ENCODE measurements around the gene KCNJ16.
"Not testable (repeated sequence)": the region's sequence is repeated elsewhere in the genome, so short reads cannot be mapped to it uniquely, and the experiment has no call there.

KCNJ16 gene

DNA sequence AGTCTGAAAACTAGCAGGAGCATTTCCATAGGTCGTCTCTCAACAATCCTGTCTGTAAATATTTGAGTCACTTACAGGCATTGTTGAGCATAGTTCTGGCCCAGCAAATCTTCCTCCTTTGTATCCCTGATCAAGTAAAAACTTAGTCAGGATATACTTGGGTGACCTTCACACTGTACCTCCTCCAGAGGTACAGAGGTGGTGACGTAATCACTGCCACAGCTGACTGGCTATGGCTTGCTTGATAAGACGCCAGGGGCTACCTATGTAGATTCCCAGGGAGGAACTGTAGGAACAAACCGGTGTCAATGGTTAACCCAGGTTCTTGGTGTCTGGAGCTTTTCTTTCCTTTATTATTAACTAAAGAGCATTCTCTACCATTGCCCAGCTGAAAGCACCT, at the start of gene KCNJ16:
Gene KCNJ16, plus strand, starts transcription at position 270 of the 400 bp plus-strand sequence. CDS start 56,863 bp downstream, outside the sequence.
- DNase-seq: no peak

DNA sequence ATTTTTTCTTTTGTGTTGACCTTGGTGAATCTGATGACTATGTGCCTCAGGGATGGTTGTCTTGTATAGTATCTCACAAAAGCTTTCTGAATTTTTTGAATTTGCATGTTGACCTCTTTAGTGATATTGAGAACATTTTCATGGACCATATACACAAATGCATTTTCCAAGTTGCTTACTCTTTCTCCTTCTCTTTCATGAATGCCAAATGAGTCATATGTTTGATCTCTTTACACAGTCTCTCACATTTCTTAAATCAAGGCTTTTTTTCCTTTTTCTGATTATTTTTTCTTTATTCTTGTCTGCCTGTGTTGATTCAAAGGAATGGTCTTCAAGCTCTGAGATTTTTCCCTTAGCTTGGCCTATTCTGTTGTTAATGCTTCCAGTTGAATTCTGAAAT, 46.6 kb upstream of the KCNJ16 start:
- DNase-seq: no peak

DNA sequence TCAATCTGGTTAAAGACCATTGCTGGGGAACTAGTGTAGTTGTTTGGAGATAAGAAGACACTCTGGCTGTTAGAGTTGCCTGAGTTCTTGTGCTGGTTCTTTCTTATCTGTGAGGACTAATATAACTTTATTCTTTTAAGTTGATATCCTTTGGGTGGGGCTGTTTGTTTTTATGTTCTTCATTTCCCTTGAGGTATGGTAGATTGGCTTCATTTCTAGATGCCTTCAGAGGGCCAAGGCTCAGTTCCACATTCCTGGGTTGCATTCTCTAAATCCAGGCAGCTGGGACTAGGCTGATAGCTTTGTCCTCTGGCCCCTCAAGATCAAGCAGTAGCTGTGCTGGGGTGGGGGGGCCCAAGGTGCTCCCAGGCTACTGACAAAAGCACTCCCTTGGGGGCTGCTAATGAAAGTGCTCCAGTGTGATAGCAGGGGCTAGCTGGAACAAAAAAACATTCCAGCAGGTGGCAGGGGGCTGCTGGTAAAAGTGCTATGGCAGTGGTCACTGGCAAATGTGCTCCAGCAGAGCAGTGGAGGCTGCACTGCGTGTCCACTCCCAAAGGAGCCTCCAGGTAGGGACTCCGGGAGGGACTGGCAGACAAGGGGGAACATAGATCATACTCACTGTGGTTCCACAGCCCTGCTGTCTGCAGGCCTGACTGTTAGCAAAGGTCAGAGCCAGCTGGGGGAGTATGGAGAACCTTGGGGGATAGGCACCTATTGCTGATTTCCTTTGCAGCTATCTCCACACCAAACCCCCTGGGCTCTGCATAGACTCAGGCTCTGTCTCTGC, 45.9 kb upstream of the KCNJ16 start:
- DNase-seq: no peak

DNA sequence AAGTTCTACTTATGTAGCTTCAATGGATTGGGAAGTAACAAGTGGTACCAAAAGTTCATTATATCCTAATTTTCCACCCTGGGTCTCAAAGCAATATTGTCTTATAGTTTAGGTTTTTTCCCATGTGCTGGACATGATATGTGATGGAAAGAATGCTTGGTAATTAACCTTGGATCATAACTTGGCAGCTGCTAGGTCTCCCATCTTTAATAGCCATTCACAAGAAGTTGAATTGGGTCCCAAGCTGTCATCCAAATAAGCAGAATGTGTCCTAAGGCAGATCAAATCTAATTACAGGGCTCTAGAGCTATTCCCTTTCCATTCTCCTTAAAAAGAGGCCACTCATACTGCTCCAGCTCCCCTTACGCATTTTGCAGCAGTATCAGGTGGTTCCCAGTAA, 44.7 kb upstream of the KCNJ16 start:
- DNase-seq: no peak

DNA sequence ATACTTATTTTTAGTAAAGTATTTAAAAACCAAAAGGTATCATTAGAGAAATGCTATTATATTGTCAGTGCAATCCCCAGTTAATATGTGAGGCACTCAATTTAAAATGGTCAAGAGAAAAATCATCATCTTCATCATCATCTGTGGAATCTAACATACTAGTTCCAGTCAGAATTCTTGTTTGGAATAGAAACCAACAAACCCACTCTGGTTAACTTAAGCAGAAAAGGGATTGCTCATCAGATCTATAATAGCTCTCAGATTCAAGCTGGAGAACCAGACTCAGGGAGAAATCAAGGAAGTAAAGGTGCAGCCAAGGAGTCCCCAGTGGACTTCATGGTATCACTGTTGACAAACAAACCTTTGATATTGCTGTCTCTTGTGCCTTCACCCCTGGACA, 43.7 kb upstream of the KCNJ16 start:
- DNase-seq: no peak

DNA sequence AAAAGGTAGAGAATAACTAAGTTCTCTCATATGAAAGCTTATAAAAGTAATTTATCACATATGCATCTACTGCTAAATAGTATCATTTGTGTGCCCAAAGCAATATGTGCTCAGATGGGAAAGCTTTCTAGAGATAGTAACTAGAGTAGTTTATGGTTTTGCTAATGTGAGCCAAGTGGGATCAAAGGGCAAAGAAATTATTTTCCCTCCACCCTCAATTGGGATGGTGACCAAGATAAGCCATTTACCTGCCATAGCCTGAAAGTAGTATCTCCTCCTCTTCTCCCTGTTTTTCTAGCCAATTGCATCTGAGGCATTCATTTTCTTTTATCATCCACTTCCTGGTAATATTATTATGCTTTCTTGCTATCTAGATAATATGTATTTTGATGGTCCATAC, 41.9 kb upstream of the KCNJ16 start:
- DNase-seq: no peak

DNA sequence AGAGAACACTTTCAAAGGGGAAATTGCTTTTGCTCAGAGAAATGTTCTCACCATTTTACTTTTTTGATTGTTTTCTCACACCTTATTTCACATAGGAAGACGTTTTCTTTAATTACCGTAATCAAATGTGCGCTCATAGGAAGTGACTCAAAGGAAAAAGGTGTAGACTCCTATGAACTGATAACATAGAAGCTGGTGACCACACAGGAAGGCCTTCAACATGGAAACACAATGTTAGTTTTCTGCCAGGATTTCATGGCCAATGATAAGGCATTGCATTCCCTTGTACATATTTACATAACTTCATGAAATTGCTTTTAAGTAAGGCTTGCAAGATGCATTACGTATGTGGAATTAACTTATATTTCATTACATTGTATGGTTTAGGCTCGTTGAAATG, 40.9 kb upstream of the KCNJ16 start:
- no peak for DNase-seq

DNA sequence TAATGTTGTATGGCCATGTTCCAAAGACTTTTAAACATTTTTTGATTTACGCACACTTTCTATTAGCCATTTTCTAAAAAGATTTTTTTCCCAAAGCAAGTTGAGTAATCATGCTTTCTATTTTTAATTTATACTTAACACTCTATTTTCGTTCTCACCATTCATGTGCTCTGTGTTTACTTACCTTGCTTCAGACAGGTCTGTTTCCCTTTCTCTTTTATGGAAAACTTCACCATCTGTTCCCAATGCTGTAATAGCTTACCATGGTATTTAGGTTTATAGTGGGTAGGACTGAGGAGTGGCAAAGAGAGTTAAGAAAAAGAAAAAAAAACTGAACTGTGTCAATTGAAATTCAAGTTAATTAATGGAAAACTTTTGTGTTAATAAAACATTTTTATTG, 37.5 kb upstream of the KCNJ16 start:
- DNase-seq: no peak

DNA sequence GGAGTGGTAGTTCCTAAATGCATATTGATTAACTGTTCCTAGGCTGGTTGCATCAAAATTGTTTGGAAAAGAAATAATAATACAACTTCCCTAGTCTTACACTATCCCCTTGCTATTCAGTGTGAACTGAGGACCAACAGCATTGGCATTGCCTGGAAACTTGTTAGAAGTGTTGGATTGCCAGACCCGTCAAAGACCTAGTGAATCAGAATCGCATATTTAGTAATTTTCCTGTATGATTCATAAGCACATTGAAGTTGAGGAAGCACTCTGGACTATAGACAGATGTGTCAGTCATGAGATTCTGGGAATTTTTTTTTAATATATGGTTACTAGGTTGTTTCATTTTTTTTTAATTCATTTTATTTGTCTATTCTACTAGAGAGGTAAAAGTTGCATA, 34.7 kb upstream of the KCNJ16 start:
- no peak for DNase-seq

DNA sequence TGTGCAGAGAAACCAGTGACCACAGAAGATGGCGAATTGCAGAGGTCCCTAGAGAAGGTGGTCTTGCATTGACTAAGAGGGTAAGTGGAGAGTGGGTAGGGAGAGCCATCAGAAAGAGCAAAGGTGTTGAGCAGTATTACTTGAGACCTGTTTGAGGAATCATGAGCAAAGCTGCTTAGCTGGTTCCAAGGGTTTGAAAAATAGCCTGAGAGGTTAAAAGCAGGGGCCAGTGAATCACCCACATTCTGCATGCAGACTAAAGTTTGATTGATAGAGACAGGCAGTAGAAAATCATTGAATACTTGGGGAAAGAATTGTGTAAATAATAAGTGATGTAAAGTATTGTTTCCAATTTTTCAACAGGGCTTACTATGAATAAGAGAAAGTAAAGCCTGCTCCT, 34.0 kb upstream of the KCNJ16 start:
- DNase-seq: no peak

DNA sequence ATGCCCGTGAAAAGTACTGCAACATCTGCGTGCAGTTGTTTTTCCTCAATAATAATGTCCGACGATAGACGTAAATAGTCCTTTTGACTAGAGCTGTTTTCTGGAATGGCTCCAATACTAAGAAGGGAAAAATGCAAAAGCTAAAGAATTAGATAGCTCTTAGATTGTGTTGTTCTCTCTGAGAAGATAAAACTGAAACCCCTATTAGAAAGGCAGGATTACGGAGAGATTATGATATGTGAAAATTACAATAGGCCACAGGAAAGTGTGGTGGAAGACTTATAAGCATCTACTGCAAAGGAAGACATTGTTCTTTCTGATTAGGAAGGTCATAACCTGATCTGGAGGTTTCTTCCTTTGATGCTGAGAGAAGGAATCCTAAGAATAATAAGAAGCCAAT, 33.5 kb upstream of the KCNJ16 start:
- DNase-seq: no peak

DNA sequence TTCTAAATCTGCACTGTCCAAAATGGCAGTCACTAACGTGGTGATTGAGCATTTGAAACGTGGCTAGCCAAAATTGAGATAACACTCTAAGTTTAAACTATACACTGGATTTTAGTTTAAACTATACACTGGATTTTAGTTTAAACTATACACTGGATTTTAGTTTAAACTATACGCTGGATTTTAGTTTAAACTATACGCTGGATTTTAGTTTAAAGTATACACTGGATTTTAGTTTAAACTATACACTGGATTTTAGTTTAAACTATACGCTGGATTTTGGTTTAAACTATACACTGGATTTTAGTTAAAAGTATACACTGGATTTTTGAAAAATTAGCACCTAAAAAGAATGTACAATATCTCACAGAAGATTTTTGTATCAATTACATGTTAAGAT, 29.2 kb upstream of the KCNJ16 start:
- DNase-seq: not testable (repeated sequence)

DNA sequence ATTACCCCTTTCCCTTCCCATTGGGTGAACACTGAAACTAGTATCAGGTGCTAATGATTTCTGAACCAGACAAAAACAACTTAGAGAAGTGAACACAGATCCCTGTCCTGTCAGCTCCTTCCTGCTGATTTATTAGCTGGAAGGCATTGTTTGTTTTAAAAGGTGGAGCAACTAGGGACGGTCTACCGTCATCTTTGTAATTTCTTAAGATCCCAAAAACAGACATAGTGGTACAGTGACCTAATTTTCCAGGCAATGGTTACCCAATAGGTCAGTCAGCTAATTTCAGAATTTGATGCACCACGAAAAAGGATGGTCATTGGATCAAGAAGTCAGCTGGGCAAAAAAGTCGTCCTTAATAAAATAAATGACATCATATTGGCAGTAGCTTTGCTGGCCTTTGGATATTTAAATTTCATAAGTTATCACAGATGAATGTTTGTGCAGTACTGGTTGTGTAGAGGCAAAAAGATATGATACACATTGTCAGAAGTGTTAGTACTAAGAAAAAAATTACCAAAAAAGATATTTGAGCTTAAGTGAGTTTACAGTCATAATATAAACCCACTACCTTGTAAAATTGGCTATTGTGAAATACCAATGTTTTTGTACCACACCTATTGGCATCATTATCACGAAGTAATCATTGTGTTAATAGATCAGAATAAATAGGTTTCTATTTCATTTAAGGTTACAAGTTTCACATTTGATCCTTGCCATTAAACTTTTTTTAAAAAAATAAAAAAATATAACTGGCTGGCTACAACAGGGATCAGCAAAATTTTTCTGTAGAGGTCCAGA, 27.2 kb upstream of the KCNJ16 start:
- no peak for DNase-seq

DNA sequence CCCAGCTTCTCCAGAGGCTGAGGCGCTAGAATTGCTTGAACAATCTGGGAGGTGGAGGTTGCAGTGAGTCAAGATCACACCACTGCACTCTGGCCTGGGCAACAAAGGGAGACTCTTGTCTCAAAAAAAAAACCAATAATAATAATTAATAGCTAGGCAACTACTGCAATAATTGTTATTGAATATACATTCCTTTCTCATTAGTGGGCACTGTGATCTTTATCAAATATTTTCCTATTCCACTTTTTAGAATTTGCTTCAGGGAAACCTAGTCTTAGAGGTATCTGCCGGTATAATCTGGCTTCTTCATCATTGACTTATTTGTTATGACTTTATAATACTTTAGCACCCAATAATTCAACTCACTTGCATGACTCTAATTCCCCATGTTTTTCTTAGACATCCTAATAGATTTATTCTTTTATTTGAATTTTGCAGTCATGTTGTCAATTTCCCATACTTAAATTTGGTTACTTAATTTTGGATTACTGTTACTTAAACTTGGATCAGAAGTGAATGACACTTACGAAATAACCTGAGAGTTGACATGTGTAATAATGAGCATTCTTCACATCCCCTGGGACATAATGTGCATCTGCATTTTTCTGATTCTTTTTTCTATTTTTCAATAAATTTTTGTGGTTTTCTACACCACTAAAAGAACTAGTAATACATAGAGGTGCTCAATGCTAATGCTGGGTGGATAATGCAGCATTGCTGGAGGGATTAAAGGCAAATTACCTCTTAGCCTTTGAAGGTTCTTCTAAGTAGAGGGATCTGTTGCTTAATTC, 25.0 kb upstream of the KCNJ16 start:
- no peak for DNase-seq

DNA sequence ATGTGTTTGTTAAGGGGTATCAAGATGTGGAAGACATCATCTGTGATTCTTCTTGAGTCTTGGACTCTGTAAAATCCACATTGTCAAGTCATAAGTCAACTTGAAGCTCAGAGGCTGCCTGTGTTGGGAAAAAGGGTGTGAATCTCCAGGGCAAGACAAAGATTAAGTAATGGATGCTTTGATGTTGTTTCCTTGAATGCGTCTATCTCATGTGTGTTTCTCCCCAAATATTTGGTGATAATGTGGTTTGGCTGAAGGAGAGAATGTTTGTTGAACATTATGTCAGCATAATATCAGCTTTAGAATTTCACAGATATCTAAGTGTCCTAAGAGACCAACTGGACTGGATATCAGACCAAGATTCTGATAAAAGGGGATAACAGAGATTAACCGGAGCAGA, 24.1 kb upstream of the KCNJ16 start:
- DNase-seq: no peak

DNA sequence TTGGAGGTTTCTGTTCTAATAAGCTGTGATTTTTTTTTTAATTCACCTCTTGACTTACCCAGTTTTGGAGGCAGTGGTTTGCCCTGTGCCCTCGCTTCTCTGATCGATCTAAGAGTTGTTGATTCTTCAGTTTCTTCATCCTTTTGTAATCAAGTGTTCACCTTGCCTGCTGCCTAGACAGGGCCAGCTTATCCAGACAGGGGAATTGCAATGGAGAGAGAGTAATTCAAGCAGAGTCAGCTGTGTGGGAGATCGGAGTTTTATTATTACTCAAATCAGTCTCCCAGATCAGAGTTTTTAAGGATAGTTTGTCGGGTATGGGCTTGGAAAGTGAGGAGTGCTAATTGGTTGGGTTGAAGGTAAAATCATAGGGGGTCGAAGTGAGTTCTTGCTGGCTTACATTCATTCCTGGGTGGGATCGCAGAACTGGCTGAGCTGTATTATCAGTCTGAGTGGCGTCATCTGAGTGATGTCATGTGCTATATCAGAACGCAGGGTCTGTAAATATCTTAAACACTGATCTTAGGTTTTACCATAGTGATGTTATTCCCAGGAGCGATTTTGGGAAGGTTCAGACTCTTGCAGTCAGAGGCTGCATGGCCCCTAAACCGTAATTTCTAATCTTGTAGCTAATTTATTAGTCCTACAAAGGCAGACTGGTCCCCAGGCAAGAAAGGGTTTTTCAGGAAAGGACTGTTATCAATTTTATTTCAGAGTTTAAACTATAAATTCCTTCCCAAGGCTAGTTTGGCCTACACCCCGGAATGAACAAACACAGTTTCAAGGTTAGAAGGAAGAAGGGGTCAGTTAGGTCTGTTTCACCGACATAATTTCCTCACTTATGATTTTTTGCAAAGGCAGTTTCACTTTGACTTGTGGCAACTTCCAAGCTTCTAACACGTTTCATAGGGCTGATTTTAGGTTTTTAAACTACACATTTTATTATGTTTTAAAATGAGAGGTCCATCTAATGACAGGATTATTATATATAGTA, 21.5 kb upstream of the KCNJ16 start:
- no peak for DNase-seq

DNA sequence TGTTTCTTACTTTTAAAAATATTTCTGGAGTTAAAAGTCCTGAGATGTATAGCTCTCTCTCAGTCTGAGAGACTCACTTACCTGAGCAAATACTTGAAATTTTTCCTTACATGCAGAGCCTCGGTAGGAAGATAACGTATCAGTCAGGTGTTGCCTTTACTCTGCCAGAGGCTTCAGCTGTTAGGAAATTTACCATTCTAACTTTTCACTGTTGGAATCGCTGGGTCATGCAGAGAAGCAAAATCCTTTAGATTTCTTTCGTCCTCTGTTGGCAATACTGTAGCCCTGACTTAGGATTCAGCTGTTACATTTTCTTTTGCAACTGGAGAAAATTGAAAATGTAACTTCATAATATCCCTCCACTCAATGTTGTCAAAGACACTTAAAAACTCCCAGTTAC, 20.0 kb upstream of the KCNJ16 start:
- DNase-seq: no peak

DNA sequence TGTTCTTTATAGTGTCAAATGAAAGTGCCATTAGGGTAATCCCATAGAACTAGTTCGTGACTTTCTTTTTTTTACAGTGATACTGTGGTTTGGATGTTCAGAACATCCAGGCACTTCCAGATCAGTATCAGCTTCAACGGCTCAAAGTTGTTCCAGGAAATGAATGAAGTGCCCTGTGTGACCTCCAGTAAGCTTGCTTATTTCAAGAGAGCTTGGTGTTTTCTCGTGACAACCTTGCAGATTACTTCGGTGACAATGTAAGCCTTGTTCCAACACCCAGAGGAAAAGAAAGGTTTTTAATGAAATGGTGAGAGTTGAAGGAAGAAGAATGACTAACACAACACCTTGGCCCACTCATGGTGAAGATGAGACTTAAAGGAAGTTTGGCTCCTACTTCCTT, 16.0 kb upstream of the KCNJ16 start:
- no peak for DNase-seq

DNA sequence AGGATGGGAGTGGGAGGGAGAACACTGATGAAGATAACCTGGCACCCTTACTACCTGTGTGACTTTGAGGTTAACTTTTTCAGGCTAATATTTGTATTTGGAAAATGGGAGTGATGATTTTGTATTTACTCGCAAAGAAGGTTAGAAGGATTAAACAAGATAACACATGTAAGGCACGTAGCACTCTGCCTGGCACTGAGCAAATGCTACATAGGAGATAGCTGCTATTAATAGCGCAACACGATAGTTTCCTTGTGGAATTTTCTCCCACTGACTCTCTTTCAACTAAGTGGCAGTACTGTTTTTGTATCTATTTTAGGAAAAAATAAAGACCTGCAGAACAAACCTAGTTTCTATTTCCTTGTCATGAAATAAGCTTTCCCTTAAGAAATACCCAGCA, 15.4 kb upstream of the KCNJ16 start:
- no peak for DNase-seq

DNA sequence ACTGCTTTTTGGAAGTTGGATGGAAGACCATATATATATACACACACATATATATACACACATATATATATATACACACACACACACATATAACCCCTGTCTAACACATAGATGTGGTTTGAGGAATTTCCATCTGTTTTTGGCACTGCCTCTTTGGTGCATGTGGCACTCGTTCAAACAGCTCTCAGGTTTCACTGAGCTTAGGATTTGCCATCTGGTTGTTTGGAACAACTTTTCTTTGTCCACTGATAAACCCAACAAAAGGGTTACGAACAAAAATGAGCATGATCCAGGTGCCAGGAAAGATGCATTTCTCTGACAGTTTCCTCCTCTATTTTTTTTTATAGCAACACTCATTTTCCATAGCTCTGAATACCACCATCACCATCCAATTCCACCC, 14.6 kb upstream of the KCNJ16 start:
- no peak for DNase-seq

DNA sequence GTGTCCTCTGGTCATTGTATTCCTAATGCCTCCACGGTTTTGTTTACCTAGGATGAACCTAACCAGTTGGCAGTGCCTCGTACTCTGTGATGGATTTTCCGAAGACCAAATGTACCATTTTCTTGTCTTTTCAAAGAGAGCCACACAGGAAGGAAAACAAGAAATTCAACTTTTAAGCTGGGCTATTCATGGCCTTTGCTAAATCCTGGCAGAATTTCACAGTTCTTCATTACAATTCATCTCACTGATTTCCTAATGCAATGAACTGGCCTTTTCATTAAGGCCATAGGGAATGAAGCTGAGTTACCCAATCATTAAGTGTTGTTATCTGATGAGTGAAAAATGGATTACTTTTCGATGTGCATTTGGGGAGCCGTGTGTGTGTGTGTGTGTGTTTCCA, 7.9 kb upstream of the KCNJ16 start:
- no peak for DNase-seq

DNA sequence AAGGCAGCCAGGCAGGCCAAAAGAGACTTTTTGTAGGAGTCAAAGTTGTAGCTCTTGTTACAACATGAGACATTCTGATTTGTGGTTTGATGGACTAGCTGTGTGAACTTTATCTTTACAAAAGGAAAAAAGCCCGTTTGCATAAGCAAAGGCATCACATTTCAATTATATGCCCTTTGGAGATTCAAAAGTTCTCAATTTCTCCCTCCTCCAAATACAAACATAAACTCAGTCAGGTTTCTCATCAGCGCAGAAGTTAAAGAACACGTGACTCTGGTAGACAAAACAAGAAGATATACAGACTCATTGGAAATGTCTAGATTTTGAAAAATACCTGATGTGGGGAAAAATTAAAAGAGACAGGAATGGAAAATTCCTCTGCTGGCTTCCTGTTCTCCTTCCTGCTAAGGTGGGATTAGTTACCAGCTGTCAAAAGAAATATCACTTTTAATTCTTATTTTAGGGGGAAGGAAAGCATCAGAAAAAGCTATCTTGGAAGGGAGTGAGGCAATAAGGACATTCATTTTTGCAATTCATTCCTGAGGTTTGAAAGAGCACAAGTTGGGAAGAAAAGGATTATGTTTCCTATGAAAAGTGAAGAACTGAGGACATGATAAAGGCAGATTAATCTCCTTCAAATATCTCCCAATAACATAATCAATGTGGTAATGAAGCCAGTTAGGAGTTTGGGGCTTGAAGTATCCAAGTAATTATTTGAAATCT, 4.6 kb upstream of the KCNJ16 start:
- no peak for DNase-seq

Measured in stimulated activated CD4-positive, alpha-beta T cell treated with anti-CD3 and anti-CD28 coated beads, Interleukin-2, amount 100 ng/mL, for 48 hours (primary cell).